Measurements from ENCODE around the gene TMEM106C. TPM values are rescaled to one million over a fixed set of nuclear protein-coding genes. Genes with fewer than 3 reads are reported as not detected.

TMEM106C gene, protein sequence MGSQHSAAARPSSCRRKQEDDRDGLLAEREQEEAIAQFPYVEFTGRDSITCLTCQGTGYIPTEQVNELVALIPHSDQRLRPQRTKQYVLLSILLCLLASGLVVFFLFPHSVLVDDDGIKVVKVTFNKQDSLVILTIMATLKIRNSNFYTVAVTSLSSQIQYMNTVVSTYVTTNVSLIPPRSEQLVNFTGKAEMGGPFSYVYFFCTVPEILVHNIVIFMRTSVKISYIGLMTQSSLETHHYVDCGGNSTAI
- polyA plus RNA-seq (ENCODE audit: insufficient read length), result 45.8 TPM

DNA sequence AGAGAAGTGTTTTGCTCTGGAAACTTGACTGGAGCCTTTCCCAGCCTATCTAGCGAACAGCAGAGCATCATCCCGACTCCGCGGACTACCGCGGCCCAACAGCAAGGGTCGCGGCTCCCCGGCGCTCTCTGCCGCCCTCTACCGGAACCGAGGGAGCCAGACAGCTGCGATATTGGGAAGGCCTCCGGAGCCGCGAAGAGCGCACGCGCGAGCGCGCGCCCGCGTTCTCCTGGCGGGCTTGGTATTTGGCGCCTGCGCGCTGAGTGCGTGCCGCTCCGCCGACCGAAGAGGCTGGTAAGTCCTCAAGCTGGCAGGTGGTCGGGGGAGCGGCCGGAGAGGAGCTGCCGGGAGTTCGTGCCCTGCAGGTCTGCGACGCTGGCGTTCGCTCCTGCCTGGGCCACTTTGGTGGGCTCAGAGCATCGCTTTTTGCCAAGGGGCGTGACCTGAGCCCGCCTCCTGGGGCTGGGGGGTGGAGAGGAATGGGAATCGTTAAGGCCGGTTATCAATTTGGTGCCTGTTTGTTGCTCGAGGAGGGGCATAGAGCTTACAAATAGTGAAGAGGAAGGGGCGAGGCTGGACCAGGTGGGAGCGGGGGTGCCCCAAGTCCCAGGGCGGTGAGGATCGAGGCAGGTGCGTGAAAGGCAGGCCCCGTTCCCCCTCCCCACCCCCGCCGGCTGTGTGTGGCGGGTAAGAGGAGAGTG lies at the start of gene TMEM106C:
Gene TMEM106C, plus strand, starts transcription at position 257 of the 701 bp plus-strand sequence. CDS start 641 bp downstream, outside the sequence.
- DNase-seq, result peak; percentile 97

DNA sequence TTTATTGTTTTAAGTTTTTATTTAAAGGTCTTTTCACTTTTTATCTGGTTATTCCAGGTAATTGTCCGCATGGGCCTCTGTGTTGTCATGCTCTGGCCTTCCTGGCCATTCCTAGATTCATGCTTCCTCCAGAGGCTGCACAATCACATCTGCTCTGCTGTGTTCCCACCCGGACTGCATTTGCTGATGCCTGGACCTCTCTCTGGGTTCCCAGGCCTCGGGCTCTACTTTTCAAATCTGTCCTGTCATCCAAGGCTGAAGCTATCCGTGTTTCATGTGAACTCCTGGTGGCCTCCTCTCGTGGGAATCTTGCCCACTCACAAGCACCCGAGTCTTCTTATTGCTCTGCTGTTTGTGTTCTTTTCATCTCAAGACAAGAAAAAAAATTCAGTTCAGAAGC lies 42.5 kb upstream of the TMEM106C start:
- no peak for DNase-seq

DNA sequence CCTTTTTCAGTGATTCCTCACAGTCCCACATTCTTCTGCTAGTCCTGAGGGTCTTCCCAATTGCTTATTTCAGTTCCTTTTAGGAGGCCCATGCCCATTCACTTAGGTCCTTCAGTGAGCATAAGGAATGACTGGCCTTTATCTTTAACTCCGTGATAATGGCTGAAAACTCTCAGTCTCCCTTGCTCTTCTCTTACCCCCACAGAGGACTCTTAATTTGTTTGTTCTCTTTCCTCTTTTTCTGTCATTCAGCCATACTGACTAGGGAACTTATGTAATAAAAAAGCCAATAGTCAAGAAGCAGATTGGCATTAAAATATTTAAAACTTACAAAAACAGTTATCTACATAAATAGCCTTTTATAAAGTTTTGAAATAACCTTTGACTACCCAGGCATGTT lies 41.5 kb upstream of the TMEM106C start:
- no peak for DNase-seq

DNA sequence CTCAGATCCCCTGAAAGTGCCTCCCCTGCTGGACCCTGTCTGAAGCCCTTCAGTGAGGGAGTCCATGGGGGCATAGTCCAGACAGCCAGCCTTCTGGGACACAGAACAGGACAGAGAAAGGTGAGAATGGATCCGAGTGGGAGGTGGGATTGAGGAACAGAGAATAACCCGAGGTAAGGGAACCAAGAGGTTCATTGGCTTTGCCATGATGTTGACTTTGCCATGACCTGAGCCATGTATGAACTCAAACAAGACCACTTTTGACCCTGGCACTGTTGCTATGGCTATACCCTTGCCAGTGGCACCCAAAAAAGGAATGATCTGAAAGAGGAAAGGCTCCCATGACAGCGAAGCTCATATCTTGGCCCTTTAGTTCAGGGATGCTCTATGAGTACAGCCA lies 36.0 kb upstream of the TMEM106C start:
- DNase-seq, result no peak

DNA sequence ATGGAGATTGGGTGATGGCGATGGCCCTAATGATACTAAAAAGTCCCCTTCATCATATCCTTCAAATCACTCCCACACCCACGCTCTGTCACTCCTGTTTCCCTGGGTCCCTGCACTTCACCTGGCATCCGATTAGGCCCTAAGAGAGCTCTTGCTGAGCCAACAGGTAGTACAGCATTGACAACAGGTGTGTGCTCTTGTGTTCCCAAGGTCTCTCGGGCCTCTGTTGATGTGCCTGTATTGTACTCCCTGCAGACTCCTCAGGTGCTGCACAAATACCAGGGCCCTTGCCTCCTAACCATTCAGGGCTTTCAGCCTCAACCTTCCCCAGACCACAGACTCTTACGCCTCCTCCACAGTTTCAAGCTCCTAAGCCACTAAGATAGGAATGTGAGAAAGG lies 32.8 kb upstream of the TMEM106C start:
- no peak for DNase-seq

DNA sequence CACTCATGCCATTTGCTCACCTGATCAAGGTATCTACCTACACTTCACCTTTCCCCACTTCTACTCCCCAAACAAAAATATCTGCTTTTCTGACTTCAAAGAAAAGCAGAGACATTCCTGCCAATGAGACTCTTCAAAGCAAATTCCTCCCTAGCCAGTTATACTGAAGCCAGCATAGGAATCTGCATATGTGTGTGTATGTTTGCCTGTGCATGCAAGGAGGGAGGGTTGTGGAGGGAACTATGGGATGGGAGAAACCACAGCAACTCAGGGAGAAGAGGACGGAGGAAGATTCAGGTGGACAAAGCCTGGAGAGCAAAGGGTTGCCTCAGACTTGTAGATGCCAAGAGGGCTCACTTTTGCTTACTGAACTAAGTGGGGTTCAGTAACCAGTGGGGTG lies 32.2 kb upstream of the TMEM106C start:
- DNase-seq, result no peak

DNA sequence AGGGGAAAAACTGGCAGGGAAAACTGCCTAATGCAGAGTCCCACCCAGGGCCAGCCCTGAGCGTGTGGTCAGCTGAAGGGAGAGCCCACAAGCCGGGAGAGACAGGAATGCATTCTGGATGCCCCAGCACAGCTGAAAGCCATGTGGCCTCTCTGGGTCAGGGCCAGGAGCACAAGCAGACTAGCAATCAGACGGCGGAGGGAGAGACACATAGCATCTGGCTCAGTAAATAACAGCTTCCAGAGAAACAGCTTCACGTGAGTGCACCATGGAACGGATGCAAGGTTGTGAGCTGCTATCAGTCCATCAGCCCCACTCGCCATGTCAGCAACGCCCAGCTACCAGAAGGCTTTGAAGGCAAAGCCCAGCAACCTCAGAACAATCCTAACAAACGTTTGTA lies 28.2 kb upstream of the TMEM106C start:
- peak; percentile 54 for DNase-seq

DNA sequence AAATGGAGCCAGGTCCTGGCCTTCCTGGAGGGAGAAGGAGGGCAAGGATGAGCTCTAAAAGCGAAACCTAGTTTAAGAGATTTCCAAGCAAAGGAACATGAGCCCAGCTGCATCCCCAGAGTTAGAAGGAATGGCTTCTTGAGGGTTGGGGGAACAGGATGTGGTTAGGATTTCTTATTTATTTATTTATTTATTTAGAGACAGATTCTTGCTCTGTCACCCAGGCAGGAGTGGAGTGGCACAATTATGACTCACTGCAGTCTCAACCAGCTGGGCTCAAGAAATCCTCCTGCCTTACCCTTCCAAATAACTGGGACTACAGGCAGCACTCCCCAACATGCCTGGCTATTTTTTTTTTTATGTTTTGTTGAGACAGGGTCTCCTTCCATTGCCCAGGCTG lies 25.3 kb upstream of the TMEM106C start:
- DNase-seq, result no peak

DNA sequence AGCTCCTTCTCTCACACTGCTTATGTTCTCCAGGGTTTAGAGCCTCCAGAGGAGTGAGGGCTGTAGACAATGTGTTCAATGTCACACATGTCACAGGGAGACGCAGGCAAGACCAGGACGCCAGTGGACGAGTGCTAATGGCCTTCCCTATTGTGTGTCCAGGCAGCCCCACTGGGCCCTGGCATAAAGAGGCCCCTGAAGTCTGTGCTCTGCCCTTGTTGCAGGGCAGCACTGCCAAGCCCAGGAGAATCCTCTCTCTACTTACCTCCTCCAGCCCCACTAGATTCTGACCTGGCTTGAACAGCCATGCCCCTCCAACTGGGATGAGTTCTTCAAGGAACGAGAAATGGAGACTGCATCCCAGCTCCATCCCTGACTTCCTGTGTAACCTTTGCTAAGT lies 24.8 kb upstream of the TMEM106C start:
- DNase-seq, result no peak

DNA sequence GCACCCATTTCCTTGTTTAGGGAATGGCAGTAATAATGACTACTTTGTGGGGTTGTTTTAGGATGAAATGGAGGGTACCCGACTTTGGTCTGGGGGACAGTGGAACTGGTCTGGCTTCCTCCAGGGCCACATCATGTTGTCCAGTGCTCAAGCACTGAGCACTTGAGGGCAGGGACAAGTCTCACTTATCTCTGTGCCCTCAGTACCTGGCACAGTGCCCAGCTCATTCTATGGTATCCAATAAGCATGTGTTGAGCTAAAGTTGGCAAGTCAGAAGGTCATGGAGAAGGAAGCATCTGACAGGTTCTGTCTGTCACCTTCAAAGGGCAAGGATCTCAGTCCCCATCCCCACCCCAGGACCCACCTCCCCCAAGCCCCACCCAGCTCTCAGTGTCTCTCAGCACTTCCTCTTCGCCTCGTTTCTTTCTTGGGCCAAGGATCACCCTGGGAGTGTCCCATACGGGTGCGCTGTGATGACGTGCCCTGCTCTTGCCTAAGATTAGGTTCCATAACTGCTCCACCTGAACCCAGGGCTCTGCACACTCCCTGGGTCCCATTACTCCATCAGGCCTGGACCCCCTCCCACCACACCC lies 24.3 kb upstream of the TMEM106C start:
- no peak for DNase-seq

DNA sequence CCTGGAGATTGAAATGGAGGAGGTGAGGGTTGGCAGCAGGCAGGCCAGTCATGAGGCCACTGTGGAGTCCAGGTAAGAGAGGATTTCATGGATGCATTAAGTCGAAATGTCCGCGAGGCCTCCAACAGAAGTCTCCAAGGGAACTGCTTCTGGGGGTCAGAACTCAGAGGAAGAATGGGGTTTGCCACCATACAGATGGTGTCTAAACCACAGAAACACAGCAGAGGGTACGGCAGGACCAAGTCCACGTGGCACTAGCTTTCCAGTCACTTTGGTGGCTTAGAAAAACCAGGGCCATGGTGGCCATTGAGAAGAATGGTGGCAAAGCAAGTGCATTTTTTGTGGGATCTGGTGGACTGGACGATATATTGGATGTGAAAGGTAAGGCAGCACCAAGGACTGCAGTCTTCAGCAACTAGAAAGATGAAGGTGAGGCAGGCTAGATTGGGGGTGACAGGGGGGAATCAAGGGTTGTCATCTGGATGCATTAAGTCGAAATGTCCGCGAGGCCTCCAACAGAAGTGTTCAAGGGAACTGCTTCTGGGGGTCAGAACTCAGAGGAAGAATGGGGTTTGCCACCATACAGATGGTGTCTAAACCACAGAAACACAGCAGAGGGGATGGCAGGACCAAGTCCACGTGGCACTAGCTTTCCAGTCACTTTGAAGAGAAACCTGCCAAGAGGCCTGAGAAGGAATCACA lies 22.5 kb upstream of the TMEM106C start:
- no peak for DNase-seq

DNA sequence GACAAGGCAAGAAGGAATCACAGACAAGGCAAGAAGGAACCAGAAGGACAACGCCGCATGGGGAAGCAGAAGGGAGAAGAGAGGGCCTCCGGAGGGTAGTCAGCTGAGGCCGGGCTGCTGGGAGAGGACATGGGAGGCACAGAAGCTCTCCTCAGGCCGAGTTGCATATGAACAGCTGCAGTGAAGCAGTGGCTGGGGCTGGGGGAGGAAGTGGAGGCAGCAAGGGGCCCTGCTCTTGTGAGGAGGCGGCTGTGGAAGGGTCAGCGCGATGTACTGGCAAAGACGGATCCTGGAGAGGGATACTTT lies 22.0 kb upstream of the TMEM106C start:
- DNase-seq, result no peak

DNA sequence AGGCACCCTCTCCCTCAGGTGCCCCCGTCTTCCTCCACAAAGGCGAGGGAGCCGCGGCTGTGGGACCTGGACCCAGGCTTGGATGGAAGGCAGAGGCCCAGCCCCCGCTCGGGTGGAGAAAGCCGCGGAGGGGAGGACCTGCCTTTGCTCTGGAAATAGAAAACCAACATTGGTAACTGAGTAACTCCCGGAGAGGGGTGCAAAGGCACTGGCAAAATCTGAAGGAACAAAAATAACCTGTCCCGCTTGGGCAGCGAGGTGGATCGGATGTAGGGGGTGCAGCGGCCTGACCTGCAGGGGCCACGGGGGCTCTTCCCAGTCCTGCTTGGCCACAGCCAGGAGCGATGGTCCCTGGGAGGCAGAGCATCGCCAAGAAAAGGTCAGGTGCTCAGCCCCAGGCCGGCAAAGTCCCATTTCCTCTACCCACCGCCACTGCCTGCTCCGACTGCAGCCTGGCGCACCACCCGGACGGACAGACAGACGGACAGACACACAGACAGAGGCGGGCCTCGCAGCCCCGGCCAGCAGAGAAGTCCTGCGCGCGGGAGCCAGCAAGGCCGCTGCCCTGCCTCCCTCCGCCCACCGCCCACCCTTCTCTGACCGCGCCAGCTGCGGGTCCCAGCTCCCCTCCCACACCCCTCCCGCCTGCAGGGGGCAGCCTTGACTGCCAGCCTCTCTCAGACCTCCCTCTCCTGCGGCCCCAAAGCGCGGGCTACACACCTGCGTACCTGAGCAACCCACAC lies 21.4 kb upstream of the TMEM106C start:
- no peak for DNase-seq

DNA sequence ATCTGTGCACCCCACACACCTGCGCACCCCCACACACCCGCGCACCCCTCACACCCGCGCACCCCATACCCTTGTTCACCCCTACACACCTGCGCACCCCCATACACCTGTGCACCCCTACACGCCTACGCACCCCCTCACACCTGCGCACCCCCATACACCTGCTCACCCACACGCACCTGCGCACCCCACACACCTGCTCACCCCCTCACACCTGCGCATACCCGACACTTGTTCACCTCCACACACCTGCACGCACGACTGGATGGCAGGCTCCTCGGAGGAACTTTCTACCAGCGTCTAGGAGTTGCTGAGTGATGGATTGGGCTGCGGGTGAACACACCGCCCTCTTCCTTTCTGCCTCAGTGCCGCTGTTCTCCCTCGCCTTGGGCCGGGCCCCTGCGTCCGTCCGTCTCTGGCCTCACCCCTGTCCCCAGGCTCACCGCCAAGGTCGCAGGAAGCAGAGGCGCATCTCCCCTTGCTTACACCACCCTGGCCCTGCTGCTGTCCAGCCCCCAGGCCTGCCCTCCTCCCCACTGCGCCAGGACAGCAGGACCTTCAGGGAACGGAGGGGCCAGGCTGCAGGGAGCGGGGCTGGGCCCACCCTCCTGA lies 20.7 kb upstream of the TMEM106C start:
- DNase-seq, result no peak

DNA sequence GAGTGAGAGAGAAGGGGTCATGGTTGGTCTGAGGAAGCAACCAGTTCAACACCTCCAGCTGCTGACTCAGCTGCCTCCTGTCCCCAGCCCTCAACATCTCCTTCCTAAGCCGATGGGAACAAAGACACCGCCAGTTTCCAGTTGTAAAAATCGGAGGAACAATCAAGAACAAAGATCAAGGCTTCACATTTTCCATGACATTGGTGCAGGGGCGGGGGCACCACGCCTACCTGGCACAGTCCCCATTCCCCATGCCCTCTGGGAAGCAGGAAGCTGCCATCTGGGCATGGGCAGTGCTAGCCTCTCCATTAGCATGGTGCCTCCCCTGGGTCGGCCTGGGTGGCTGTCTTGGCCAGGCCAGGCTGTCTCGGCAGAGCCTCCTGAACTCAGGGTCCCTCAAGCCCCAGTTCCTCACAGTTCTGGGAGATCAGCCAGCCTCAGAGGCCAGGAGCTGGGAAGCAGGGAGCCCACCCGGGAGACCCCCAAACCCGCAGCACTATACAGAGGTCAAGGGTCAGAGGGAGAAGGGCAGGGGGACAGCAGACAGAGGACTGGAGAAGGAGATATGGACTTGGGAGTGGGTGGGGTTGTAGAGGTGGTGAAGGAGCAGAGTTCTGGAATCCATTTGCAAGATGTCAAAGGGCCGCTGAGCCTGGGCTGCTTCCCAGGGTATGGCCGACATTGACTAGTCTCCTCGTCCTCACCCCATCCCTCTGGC lies 19.6 kb upstream of the TMEM106C start:
- no peak for DNase-seq

DNA sequence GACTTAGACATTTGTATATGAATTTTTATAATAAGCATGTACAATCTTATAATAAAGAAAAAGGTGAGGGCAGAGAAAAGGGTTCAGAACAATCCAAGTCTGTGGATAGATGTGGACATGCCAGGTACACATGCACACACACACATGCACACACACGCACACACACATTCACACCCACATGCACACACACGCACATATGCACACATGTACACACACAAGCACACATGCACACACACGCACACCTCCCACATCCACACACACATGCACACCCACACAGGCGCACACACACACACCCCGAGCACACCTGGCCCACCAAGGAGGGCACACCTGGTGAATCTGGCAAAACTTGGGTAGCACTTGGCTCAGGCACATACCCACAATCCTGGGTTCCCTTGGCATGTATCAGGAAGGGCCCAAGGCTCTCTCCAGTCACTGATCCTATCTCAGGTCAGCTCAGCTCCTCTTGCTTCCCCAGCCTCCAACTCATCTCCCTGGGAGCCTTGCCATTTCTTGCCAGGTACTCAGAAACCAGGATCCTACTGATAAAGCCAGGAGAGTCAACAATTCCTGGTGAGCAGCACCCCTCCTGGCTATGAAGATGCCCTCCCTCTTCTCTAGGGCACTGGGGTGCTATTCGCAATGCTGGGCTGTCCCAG lies 18.6 kb upstream of the TMEM106C start:
- no peak for DNase-seq

DNA sequence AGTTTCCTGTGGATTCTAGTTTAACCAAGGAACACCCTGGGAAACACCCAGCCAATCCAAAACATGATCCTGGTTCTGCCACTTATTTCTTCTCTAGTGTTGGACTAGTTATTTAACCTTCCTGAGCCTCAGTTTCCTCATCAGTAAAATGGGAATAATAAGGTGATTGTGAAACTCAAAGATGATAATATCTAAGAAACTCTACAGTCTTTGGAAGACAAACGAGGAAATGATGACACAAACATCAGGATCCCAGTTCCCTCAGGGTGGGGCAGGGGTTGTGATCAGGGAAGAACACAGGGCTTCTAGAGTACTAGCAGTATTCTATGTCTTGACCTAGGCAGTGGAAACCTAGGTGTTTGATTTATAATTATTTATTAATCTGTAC lies 18.1 kb upstream of the TMEM106C start:
- no peak for DNase-seq

DNA sequence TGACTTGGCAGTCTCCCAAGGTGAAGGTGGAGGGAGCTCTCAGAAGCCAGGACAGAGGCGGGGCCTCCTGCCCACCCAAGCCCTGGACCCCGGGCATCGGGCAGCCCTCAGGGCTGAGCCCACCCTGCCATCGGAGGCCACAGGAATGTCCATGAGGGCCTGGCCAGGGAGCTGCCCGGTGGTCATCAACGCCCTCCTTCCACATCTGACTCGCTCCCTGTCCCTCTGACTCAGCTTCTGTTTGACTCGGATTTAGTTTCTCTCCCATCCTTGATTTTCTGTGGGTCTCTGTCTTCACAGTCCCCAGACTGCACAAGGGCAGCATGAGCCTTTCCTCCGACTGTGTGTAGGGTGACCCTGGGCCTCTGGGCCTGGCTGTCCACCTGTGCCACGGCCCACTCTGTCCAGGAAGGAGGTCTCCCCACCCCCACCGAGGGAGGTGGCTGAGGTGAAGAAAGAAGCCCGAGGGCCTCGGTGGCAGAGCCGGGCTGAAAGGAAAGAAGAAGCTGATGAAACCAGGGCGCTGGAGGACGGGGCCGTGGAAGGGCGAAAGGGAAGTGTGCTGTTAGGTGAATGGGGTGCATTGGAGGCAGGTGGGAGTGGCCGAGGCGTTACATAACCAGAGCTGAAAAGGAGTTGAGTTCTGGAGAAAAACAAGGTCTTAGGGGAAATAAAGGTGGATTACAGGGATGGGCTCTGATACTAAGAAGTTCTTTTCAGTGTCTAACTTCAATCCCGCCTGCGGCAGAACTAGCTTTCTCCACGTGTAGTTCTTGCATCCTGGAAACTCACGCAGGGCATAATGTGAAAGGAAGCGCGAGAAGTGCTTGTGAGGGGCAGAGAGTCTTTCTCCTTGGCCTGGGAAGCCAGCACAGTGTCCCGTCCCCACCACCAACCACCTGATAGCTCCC lies 16.7 kb upstream of the TMEM106C start:
- no peak for DNase-seq

DNA sequence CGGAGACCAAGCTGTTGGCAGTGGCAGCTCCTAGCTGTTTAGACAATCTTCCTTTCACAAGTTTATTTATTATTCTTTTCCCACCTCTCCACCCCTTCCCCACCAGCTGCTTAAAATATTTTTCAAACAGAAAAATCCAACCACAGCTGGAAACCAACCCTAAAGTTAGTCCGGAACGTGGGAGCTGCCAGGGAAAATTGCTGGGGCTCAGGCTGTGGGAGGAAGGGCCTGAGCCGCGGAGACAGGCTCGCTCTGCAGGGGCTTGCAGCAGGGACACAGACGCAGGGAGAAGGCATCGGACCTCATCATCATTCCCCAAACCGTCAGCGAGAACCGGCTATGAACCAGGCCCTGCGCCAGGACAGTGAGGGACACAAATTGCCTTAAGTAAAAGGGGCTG lies 16.1 kb upstream of the TMEM106C start:
- DNase-seq, result no peak
